Measurements from ENCODE around the gene PRDM7.
"Not testable (repeated sequence)": the region's sequence is repeated elsewhere in the genome, so short reads cannot be mapped to it uniquely, and the experiment has no call there.

The PRDM7 gene

GRCh38 chr16:90011508-90011819 is 65.7 kb downstream of the PRDM7 start:
- no peak for DNase-seq

- no peak for DNase-seq
These were observed 66.2 kb downstream of the PRDM7 start for GRCh38 chr16:90010676-90011507.

- DNase-seq, result no peak
These were observed 67.8 kb downstream of the PRDM7 start for GRCh38 chr16:90009172-90009899.

- DNase-seq, result no peak
These were observed 68.4 kb downstream of the PRDM7 start for GRCh38 chr16:90008708-90009145.

DNA sequence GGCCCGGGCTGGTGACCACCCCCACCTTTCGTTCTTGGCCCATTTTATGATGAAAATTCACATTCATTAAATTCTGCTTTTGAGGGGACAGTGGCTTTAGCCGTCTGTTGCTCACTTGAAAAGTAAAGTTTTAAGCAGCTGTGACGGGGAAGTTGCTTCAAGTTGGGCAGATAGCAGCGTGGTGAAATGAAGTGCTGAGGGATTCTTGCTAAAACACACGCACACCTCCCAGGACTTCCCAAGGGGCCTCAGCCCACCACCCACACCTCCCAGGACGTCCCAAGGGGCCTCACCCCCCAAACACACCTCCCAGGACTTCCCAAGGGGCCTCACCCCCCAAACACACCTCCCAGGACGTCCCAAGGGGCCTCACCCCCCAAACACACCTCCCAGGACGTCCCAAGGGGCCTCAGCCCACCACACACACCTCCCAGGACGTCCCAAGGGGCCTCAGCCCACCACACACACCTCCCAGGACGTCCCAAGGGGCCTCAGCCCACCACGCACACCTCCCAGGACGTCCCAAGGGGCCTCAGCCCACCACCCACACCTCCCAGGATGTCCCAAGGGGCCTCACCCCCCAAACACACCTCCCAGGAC is 69.4 kb downstream of the PRDM7 start:
- DNase-seq, result not testable (repeated sequence)

- DNase-seq, result no peak
These were observed 70.1 kb downstream of the PRDM7 start for GRCh38 chr16:90007015-90007414.

Data from NCI-H2227 treated with DMSO at 0.1 percent for 48 hours (cell line).